PC-9 (cell line): Measurements from ENCODE around the gene FAM89B.

Experiments used
- CTCF ChIP-seq: fragments of 200-600 bp; sonication (generic); conservative IDR thresholded peaks from 2 replicates; pipeline ENCODE4 v1.6.1; 2017; ENCODE audit warnings: mixed run types, antibody characterized with exemption, mild to moderate bottlenecking, moderate library complexity
- EZH2 ChIP-seq: fragments of 200-600 bp; sonication (generic); IDR thresholded peaks from 2 replicates; pipeline ENCODE4 v1.8.0; 2017; ENCODE audit warnings: antibody characterized with exemption, low read depth

GRCh38 chr11:65524014-65524740 is 48.2 kb upstream of the FAM89B start:
- TF ChIP-seq CTCF, result no peak
- TF ChIP-seq EZH2, result no peak
